ENCODE data around the gene RAET1E.
"Not testable (repeated sequence)": the region's sequence is repeated elsewhere in the genome, so short reads cannot be mapped to it uniquely, and the experiment has no call there.

Gene RAET1E, protein sequence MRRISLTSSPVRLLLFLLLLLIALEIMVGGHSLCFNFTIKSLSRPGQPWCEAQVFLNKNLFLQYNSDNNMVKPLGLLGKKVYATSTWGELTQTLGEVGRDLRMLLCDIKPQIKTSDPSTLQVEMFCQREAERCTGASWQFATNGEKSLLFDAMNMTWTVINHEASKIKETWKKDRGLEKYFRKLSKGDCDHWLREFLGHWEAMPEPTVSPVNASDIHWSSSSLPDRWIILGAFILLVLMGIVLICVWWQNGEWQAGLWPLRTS

DNA sequence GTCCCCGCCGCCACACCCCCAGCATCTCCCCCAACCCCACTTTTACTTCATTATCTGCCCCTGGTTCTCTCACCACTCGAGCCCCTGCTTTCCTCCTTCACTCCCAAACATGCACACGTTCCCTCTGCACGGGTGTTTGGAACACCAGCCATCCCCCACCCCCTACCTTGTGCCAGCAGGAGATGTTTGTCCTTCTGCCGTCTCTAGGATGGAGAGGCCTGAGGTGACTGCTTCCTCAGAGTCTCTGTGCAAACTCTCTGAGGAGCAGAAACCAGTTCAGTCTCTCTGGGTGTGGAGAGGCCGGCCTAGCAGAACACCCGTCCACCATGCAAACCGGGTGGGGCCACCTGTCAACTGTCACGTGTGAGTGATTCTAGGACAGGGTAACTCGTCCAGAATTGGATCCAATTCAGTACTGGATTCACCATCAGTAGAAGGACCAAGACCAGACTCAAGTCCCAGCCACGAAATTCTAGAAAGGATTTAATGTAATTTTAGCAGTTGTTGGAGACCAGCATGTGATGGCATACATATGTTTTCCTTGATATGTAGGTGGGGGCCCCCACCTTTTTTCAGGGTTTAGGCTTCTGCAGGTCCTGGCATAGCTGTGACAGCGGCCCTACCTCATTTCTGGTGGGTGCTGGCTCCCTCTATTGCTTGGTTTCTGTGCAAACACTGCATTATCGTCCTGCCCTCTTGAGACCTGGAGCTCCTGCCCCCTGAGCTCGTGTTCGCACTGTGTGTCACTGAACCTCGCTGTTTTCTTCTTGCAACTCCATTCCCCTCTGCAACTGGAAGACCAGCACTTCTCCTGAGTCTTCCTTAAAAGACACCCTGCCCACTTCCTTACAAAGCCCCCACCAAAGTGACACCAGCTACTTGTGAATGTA lies at the start of gene RAET1E:
TSS of gene RAET1E (minus strand) at position 259 of the 890 bp plus-strand sequence. CDS start 7,212 bp downstream, outside the sequence.
- Histone ChIP-seq H3K4me3 (peak within 1 kb of the TSS in 5 of 7 experiments; percentile 4 to 31 (median 10)), H3K27ac (peak within 1 kb of the TSS in 20 of 21 experiments; percentile 20 to 87 (median 79))

DNA sequence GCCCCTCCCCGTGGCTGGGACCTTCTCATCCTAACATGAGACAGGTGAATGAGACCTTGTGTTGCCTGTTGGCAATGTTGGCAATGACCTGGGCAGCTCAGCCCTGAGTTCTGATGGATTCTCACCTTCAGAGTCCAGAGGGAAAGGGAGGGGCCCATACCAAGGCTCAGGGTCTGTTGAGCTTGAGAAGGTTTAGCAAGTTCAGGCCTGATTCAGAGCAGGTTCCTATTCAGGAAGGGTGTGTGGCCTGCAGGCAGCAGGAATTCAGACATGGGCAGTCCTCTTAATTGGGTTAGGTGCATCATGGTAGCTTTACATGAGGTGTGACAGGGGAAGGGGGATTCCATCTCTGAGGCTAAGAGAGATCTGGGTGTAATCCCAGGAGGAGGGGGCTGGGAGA lies 49.6 kb upstream of the RAET1E start:
- not testable (repeated sequence) for H3K27ac ChIP-seq, H3K4me3 ChIP-seq

DNA sequence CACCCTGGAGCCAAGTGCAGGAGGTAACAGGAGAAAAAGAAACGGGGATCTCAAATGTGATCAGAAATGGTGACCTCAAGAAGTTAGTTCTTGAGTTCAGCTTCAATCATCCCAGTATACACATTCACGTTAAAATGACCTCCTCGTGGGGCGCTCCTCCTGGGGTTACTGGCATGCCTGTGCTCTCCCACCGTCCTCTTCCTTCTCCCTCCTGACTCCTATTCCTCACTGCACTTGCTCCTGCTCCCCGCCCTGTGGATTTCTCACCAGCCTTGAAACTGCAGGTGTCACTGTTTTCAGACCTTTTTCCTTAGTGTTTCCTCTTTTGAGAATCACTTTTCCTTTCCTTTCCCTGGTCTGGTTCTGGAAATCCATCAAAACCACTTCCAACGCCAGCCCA lies 48.7 kb upstream of the RAET1E start:
- not testable (repeated sequence) for H3K4me3 ChIP-seq, H3K27ac ChIP-seq

DNA sequence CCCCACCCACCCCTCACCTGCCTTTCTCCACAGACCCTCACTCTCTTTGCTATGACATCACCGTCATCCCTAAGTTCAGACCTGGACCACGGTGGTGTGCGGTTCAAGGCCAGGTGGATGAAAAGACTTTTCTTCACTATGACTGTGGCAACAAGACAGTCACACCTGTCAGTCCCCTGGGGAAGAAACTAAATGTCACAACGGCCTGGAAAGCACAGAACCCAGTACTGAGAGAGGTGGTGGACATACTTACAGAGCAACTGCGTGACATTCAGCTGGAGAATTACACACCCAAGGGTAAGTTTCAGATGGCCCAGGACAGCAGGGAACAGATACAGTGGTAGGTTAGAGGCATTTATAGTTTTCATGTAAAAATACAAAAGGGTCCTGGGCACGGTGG lies 47.4 kb upstream of the RAET1E start:
- H3K4me3 ChIP-seq, H3K27ac ChIP-seq: not testable (repeated sequence)

DNA sequence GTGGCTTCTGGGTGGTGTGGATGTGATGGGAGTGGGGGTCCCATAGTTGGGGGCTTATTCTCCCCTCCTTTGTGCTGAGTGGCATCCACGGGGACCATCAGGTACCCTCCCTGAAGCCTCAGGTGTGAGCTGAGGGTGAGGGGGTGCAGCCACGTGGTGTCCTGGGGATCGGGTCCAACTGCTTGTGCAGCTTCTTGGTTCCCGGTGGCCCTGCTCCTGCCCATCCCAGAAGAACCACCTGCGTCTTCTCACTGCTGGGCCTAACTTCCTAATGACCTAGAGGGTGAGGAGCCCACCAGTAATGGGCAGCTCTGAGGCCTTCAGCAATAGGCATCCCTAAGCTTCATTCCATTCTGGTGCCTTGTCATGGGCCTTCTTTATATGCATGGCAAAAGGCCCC lies 45.4 kb upstream of the RAET1E start:
- H3K4me3 ChIP-seq, H3K27ac ChIP-seq: not testable (repeated sequence)

DNA sequence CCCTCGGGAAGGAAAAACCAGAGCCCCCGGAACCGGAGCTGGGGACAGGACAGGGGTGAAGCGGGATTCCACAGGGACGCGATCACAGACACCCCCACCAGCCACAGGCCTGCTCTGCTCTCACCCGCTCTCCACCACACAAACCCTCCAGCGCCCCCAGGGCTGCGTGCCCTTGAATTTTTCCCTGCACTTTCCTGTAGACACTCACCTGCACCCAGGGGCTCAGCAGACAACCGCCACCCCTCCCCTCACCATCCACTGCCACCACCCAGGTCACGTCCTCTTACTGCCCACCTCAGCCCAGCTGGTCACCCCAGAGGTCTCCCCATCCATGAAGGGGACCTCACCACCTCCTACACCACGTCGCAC lies 44.5 kb upstream of the RAET1E start:
- Histone ChIP-seq H3K27ac (peak overlapping the region in 2 of 21 experiments; percentile 41 to 44), H3K4me3 (peak overlapping the region; percentile 44 to 55 (median 52))

DNA sequence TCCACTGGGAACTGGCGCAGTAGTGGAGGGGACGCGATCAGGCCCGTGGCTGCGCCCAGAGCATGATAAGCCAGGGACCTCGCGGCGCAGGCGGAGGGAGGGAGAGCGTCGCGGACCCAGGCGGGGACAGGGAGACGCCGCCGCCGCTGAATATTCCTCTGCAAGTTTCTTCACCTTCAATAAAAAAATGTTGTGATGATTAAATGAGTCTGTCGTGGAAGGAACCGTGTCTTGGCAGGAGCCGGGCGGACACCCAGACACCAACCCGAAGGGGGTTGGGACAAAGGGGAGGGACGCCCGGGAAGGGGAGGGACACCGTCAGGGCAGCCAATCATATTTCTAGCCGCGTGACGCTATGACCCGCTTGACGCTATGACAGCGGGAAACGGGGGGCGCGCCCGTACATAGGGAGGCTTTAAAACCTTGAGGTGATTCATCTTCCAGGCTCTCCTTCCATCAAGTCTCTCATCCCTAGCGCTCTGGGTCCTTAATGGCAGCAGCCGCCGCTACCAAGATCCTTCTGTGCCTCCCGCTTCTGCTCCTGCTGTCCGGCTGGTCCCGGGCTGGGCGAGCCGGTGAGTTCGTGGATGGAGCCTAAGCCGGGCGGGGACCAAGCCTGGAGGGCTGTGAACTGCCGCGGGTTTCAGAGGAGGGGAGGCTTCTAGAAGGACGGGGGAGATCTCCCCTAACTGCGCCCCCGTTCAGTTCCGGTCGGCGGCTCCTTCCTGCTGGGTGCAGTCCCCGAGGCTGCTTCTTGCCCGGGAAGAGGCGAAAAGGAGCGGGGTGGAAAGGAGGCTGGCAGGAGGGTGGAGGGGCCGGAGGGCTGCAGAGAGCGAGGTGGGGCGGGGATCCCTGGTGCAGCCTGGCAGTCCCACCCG lies 43.9 kb upstream of the RAET1E start, which contains the start of gene ULBP2:
TSS of gene ULBP2 (plus strand) at position 432 of the 878 bp plus-strand sequence. CDS start at position 491, 59 bp downstream.
- peak within 1 kb of the TSS in 4 of 21 experiments; percentile 37 to 61 (median 50) for H3K27ac ChIP-seq
- peak within 1 kb of the TSS; percentile 44 to 55 (median 52) for H3K4me3 ChIP-seq

DNA sequence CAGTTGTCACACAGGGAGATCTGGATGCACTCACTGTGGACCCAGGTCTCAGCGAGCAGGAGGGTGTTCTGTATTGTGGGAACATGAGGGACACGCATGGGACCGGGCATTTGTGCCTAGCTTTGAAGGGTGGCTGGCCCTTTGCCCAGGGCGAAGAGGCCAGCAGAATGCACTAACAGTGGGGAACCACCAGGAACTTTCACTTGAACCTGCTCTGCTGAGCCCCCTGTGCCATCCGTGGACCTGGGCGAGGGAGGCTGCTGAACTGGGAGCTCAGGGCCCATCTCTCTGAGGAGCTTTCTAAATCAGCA lies 42.7 kb upstream of the RAET1E start:
- Histone ChIP-seq H3K4me3 (no peak overlapping the region), H3K27ac (no peak overlapping the region)

DNA sequence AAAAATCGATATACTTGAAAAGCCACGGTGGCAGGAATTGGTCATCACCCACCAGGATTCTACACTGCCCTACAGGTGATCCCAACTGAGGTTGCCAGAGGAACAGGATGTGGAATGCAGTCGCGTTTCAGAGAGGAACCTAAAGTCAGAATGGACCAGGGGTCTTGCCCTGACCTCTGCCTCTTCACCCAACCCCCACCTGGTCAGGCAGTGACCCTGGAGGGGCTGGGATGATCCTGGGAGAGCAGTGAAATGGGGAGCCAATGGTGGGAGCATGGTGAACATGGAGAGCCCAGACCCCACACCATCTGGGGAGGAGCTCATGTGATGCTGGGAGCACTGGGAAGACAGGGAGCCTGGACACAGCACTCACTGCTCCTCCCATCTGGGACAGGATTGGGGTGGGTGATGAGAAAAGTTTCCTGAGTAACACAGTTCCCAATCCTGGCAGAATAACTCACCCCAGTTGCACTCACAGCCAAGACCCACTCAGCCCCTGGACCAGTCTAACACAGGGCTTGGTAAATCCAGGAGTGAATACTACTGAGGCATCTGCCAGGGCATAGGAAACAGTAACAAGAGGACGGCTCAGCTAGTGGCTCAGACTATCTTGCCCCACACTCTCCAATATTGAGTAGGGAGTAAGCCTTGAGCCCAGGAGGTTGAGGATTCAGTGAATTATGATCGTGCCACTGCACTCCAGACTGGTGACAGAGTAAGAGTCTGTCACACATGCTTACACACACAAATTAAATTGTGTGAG lies 42.2 kb upstream of the RAET1E start:
- no peak overlapping the region for H3K27ac ChIP-seq
- no peak overlapping the region for H3K4me3 ChIP-seq

DNA sequence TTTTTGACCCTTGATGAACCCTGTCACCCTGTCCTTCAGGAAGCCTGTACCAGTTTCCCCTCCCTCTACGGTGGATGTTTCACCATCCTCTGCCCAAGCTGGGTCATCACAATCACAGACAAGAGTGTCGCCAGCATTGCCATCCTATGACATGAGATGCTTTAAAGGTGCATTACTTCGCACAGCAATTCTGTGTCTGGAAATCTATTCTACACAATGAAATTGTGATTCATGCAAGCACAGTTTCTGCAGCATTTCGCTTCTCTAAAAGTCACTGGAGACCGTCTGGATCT lies 41.4 kb upstream of the RAET1E start:
- H3K4me3 ChIP-seq, result peak overlapping the region in 1 of 7 experiments; percentile 20
- no peak overlapping the region for H3K27ac ChIP-seq

DNA sequence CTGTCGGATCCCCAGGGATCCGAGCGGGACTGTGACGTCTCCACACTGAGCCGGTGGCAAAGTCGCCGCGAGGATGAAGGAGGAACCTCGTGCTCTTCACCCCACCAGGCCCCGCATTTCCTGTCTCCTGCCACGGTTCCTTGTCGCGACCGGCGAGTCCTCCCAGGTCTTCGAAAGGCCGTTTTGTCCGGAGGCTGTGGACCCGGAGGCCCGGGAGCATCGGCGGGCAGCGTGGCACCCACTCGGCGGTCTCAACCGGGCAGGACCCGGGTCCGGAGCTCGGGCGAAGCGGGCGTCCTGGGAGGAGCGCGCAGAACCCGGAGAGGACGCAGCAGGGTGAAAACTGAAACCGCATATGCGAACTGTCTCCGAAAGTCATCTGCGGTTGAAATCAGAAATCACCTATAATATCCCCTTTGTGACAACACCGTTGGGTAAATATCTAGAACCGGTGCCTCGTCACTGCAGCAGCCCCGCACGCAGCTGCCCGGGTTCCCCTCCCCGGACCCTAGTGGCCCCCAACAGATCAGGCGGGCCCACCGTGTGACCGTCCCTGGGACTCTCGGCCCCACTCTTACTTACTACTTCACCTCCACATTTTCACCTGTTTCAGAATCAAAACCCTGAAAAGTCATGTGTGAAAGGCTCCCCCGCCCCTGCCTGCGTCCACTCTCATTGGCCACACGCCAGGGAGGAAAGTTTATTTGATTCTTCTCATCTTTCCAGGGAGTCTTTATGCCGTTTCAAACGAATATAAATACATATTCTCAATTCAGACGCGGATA lies 40.9 kb upstream of the RAET1E start:
- Histone ChIP-seq H3K27ac (no peak overlapping the region), H3K4me3 (peak overlapping the region; percentile 20 to 43 (median 34))

DNA sequence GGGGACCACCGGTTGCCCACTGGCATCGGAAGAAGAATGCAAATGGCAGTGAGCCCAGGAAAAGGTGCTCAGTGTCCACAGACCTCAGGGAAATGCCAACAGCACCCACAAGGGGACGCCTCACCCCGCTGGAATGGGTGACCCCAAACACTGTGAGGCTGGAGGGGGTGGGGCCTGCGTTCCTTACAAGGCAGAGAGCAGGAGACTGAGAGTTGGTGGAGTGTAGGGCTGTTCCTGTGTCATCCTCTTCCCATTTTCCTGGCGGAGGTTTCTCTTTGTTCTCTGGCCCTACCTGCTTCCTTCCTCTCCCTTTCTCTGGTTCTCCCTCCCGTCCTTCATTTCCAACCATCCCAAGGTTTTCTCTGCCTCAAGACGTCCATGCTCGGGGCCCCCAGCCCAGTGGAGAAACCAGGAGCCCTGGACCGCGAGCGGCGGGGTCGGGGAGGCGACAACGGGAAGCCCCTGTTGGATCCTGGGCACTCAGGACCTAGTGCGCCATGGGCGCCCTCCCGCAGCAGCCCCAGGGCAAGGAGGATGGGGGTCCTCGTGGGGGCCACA lies 40.2 kb upstream of the RAET1E start:
- H3K27ac ChIP-seq, result not testable (repeated sequence)
- H3K4me3 ChIP-seq, result peak overlapping the region; percentile 20 to 43 (median 34)

DNA sequence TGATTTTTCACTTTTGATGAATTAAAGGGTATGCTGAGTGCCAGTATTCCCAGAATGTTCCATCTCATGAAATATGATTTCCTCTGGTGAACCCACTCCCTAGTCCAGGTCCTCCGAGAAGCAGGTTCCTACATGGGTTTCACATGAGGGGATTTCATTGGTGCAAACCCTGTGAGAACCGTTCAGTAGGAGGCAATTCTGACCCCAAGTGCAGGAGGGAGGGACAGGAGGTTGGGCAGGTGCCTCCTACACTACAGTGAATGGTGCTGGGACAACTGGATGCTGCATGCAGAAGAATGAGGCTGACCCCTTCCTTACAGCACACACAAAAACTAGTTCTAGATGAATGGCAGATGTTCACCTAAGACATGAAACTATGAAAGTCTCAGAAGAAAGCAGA lies 38.8 kb upstream of the RAET1E start:
- Histone ChIP-seq H3K4me3 (no peak overlapping the region), H3K27ac (no peak overlapping the region)

DNA sequence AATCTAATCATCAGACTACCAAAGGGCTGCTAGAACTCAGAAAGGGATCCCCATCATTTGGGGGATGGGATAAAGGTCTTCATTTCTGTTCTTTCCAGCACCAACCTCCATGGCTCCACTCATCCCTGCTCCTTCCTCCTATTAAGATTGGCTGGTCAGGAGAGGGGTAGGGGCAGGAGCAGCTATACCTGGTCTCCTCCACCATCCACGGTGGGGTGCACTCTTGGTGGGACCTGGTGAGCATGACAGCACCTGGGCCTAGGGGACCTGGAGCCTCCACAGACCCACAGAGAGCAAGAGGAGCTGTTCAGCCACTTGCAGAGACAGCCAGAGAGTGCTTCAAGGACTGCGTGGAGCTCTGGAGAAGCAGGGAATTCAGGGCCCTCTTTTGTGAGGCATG lies 37.8 kb upstream of the RAET1E start:
- Histone ChIP-seq H3K4me3 (no peak overlapping the region), H3K27ac (no peak overlapping the region)

DNA sequence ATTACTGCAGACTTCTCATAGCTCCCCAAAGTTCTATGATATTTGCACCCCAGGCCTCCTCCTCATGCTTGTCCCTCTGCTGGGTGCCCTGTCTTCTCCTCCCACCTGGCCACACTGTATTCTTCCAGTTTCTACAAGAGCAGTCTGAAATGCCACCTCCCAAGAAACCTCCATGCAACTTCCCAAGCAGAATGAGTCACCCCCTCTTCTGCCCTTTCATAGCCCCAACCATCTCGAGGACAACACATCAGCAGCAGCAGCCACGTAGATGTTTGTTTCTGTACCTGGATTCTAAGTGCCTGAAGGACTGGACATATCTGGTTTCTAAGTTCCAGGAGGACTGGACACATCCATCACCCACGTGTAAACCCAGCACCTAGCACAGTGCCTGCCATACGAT lies 37.3 kb upstream of the RAET1E start:
- Histone ChIP-seq H3K27ac (no peak overlapping the region), H3K4me3 (no peak overlapping the region)

DNA sequence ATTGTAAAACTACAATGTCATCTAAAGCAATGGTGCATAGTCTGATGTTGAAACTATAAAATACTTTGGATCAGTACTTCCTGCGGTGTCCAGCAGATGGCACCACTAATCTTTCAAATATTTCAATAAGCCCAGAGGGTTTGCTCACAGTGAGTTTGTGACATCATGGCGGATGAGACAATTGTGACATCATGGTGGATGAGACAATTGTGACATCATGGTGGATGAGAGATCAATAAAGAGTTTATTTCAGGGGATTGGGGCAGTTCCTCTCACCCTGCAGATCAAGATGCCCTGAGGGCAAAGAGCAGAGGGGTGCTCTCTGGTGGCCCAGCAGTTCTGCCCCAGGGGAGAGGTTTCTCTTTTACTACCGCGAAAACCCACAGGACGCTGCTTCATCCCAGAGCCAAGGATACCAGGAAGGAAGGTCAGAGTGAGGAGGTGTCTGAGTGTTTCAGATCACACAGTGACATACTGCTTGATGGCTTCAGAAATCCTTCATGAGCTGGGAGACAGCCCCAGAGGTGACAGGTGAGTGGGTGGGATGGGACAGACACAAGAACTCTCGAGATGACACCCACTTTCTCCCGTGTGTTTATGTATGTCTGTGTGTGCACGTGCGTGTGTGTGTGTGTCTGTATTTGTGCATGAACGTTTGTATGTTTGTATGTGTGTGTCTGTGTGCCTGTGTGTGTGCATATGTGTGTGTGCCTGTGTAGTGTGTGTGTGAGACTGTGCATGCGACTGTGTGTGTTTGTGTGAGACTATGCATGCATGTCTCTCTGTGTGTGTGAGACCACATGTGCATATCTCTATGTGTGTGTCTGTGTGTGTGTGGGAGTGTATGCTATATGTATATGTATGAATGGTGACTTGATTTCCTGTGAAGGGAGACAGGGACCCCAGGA lies 36.6 kb upstream of the RAET1E start:
- Histone ChIP-seq H3K27ac (no peak overlapping the region), H3K4me3 (no peak overlapping the region)

DNA sequence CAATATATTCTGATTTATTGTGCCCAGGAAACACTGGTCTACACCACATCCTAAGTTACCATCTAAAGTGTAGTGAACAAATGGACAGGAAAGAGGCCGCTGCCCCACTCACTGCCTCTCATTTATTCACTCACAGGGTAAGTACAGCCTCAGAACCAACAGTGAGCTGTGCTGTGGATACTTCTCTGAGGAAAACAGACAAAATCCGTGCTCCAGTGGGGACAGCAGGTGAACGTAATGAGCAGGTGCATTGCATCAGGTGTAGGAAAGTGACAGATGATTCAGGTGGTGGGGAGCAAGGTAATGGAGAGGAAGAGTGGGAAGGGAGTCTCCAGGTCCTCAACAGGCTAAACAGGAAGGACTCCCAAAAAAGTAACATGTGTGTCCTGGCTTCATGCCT lies 35.5 kb upstream of the RAET1E start:
- H3K4me3 ChIP-seq, result no peak overlapping the region
- no peak overlapping the region for H3K27ac ChIP-seq

DNA sequence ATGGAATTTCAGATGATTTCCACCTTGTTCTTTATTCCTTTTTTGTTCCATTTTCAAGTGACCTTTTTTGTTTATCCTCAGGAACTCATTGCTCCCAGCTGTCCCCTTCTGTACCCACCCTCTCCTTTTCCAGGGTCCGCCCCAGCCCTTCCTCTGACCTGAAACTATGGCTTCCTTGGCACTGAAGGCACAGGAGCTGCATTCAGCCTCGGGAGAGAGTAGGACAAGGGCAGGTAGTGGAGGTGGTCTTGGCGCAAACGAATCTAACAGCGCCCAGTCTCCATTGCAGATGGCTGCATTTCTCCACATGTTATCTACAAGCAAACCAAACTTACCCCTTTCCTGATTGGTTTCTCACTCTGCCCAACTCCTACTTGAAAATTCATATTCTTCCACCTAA lies 35.1 kb upstream of the RAET1E start:
- H3K27ac ChIP-seq, result no peak overlapping the region
- no peak overlapping the region for H3K4me3 ChIP-seq
